GM19468 (cell line): ENCODE measurements around the gene PSIP1.
A peak's percentile ranks its signal among the peaks of the same experiment; 100 is the strongest.
"Not testable (repeated sequence)": the region's sequence is repeated elsewhere in the genome, so short reads cannot be mapped to it uniquely, and the experiment has no call there.

Experiments used
- ATAC-seq: cut with Tn5 transposase; IDR thresholded peaks from one replicate; pipeline ENCODE4 v1.9.1; 2021; ENCODE audit warnings: mild to moderate bottlenecking, moderate library complexity, moderate number of reproducible peaks; ENCODE audit not compliant: unreplicated experiment; ENCODE audit errors: extremely low read depth

The PSIP1 gene

GRCh38 chr9:15442264-15442663, 68.5 kb downstream of the PSIP1 start:
- ATAC-seq: not testable (repeated sequence)

- not testable (repeated sequence) for ATAC-seq
Measured at GRCh38 chr9:15441841-15442240, 68.9 kb downstream of the PSIP1 start.

GRCh38 chr9:15438891-15439290, 71.9 kb downstream of the PSIP1 start:
- no peak for ATAC-seq

GRCh38 chr9:15433661-15434060, 77.1 kb downstream of the PSIP1 start:
- ATAC-seq: peak; percentile 20

- ATAC-seq: no peak
Measured at GRCh38 chr9:15433191-15433590, 77.6 kb downstream of the PSIP1 start.

GRCh38 chr9:15430920-15431844, 79.6 kb downstream of the PSIP1 start:
- ATAC-seq: no peak

- ATAC-seq: not testable (repeated sequence)
Measured at GRCh38 chr9:15427702-15428101, 83.1 kb downstream of the PSIP1 start.

- ATAC-seq: peak; percentile 13
Measured at GRCh38 chr9:15426019-15426418, 84.8 kb downstream of the PSIP1 start.

- no peak for ATAC-seq
Measured at GRCh38 chr9:15423231-15423985, 87.4 kb downstream of the PSIP1 start.

- ATAC-seq: peak; percentile 99
Measured at GRCh38 chr9:15422372-15423230, 88.2 kb downstream of the PSIP1 start, which contains the start of gene SNAPC3. TSS of gene SNAPC3 (plus strand) at chr9:15422876. CDS start at chr9:15422880, 4 bp downstream.

GRCh38 chr9:15421990-15422371, 88.8 kb downstream of the PSIP1 start:
- no peak for ATAC-seq

- ATAC-seq: no peak
Measured at GRCh38 chr9:15421532-15421931, 89.2 kb downstream of the PSIP1 start.

GRCh38 chr9:15420796-15421195, 90.0 kb downstream of the PSIP1 start:
- no peak for ATAC-seq

- no peak for ATAC-seq
Measured at GRCh38 chr9:15417626-15418025, 93.1 kb downstream of the PSIP1 start.

- ATAC-seq: no peak
Measured at GRCh38 chr9:15416880-15417279, 93.9 kb downstream of the PSIP1 start.
